Progenitor cell of endocrine pancreas (in vitro differentiated cells): ENCODE measurements around the gene RNF113B. TPM values are rescaled to one million over a fixed set of nuclear protein-coding genes. Genes with fewer than 3 reads are reported as not detected.
A peak's percentile ranks its signal among the peaks of the same experiment; 100 is the strongest.

Experiments
- DNase-seq: peaks from one replicate; pipeline ENCODE4 v3.0.0; 2021; ENCODE audit warnings: low spot score; ENCODE audit not compliant: unreplicated experiment
- H3K27ac Mint-ChIP-seq: 2 replicates; pipeline ENCODE4 v1.8.0; 2021; ENCODE audit warnings: mild to moderate bottlenecking, moderate library complexity, mixed read lengths
- H3K27me3 Mint-ChIP-seq: 2 replicates; pipeline ENCODE4 v1.8.0; 2021; ENCODE audit warnings: mixed read lengths
- H3K36me3 Mint-ChIP-seq: 2 replicates; pipeline ENCODE4 v1.8.0; 2022; ENCODE audit warnings: mixed read lengths; ENCODE audit not compliant: insufficient read depth
- H3K4me1 Mint-ChIP-seq: 2 replicates; pipeline ENCODE4 v1.8.0; 2021; ENCODE audit warnings: low read depth, mixed read lengths
- H3K4me3 Mint-ChIP-seq: 2 replicates; pipeline ENCODE4 v1.8.0; 2021; ENCODE audit warnings: low read depth, mild to moderate bottlenecking, moderate library complexity, mixed read lengths
- H3K9me3 Mint-ChIP-seq: 2 replicates; pipeline ENCODE4 v1.8.0; 2021; ENCODE audit warnings: low read depth, mixed read lengths
- CTCF ChIP-seq: fragments of 200-600 bp; sonication (generic); IDR thresholded peaks from one replicate; pipeline ENCODE4 v1.5.0; 2021; ENCODE audit warnings: antibody characterized with exemption, mild to moderate bottlenecking; ENCODE audit not compliant: unreplicated experiment
- total RNA-seq: library from RNA; stranded (reverse); gene quantifications from 2 replicates; pipeline ENCODE4 v1.2.1, GENCODE V29; 2021

Gene RNF113B
- total RNA-seq, 1 donor from 2014 or later = not detected

GRCh38 chr13:98171900-98172589 lies 5.0 kb downstream of the RNF113B start:
- Mint-ChIP-seq H3K36me3 (peaks cover 16% of the 10 kb centered on the region), H3K9me3 (peaks cover 4% of the 10 kb centered on the region), H3K27ac (peak overlapping the region; percentile 93), H3K4me1 (peaks cover 58% of the 10 kb centered on the region), H3K27me3 (no peaks in the 10 kb centered on the region), H3K4me3 (no peak overlapping the region)
- TF ChIP-seq CTCF = no peak
- no peak for DNase-seq

- Mint-ChIP-seq H3K27ac (no peak overlapping the region), H3K4me1 (peaks cover 57% of the 10 kb centered on the region)
These were observed 7.7 kb downstream of the RNF113B start for GRCh38 chr13:98169331-98169730.

GRCh38 chr13:98162935-98163334 lies 14.1 kb downstream of the RNF113B start:
- DNase-seq = no peak
- peak overlapping the region; percentile 85 for H3K27ac Mint-ChIP-seq
- peaks cover 6% of the 10 kb centered on the region for H3K9me3 Mint-ChIP-seq
- H3K4me3 Mint-ChIP-seq = no peak overlapping the region
- H3K27me3 Mint-ChIP-seq = no peaks in the 10 kb centered on the region
- peaks cover 22% of the 10 kb centered on the region for H3K4me1 Mint-ChIP-seq
- no peak for TF ChIP-seq CTCF
- peaks cover 20% of the 10 kb centered on the region for H3K36me3 Mint-ChIP-seq

More at GRCh38 chr13:98169331-98169730, 7.7 kb downstream of the RNF113B start:
- Mint-ChIP-seq H3K9me3 (no peaks in the 10 kb centered on the region), H3K36me3 (peaks cover 11% of the 10 kb centered on the region), H3K4me3 (no peak overlapping the region), H3K27me3 (no peaks in the 10 kb centered on the region)
- TF ChIP-seq CTCF = no peak
- no peak for DNase-seq

- H3K27ac Mint-ChIP-seq = peak overlapping the region; percentile 45
These were observed 18.7 kb downstream of the RNF113B start for GRCh38 chr13:98158172-98158899.

More at GRCh38 chr13:98158172-98158899, 18.7 kb downstream of the RNF113B start:
- Mint-ChIP-seq H3K36me3 (peaks cover 25% of the 10 kb centered on the region), H3K9me3 (peaks cover 6% of the 10 kb centered on the region), H3K27me3 (no peaks in the 10 kb centered on the region), H3K4me1 (peaks cover 22% of the 10 kb centered on the region), H3K4me3 (no peak overlapping the region)
- TF ChIP-seq CTCF = no peak
- DNase-seq = no peak
